Measurements from ENCODE around the gene KDM4C.

DNA sequence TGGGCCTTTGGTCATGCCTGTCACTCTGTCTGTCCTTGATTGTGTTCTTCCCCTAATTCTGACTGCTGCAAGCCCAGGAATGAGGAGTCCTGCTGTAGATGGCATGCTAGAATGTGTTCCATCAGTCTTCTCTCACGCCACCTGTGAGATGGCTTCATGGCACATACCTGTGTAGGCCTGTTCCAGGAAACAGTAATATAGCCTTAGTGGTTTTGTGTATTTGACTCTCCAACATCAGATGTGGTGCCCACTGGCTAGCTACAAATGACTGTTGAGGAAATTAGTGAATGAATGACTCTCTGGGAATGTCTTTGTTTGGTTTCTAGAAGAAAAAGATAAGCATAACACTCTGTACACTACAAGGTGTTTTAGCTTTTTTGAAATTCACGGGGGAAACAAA lies 367.5 kb downstream of the KDM4C start:
- no peak for TF ChIP-seq CTCF (IDR thresholded peaks at IDR 0.05; ENCODE audit: borderline replicate concordance, extremely low read depth, low read length, poor library complexity, severe bottlenecking)
- no peak for TF ChIP-seq EZH2 (IDR thresholded peaks at IDR 0.05; ENCODE audit: borderline replicate concordance, low read depth, low read length, severe bottlenecking)

All from DND-41 (cell line).